GM23338 (cell line): Measurements from ENCODE around the gene SNTG2. TPM values are rescaled to one million over a fixed set of nuclear protein-coding genes. Genes with fewer than 3 reads are reported as not detected.

Source experiments
- ATAC-seq: fragments of 200-7000 bp; cut with Tn5 transposase; 3 replicates; pipeline ENCODE4 v1.9.1; 2020
- DNase-seq: peaks from one replicate; pipeline ENCODE4 v3.0.0-alpha.2; 2015; ENCODE audit warnings: low spot score
- H2AFZ ChIP-seq: fragments of 200-600 bp; sonication (generic); 2 replicates; pipeline ENCODE4 v1.8.0; 2016; ENCODE audit warnings: antibody characterized with exemption, mild to moderate bottlenecking, moderate library complexity
- H3F3A ChIP-seq: fragments of 200-600 bp; sonication (generic); replicated peaks from 2 replicates; pipeline ENCODE4 v1.8.0; 2017; ENCODE audit warnings: antibody characterized with exemption, mixed run types, low read depth
- H3K27ac ChIP-seq: fragments of 200-600 bp; sonication (generic); 2 replicates; pipeline ENCODE4 v1.6.1; 2016; ENCODE audit warnings: low read depth
- H3K27me3 ChIP-seq: fragments of 200-600 bp; sonication (generic); 2 replicates; pipeline ENCODE4 v1.8.0; 2016; ENCODE audit warnings: mild to moderate bottlenecking, mixed run types, moderate library complexity; ENCODE audit not compliant: insufficient read depth
- H3K36me3 ChIP-seq: fragments of 200-600 bp; sonication (generic); 2 replicates; pipeline ENCODE4 v1.8.0; 2016; ENCODE audit warnings: mild to moderate bottlenecking; ENCODE audit not compliant: insufficient read depth
- H3K4me1 ChIP-seq: fragments of 200-600 bp; sonication (generic); 2 replicates; pipeline ENCODE4 v1.8.0; 2016; ENCODE audit warnings: mild to moderate bottlenecking, moderate library complexity; ENCODE audit not compliant: insufficient read depth
- H3K4me2 ChIP-seq: fragments of 200-600 bp; sonication (generic); 2 replicates; pipeline ENCODE4 v1.7.1; 2017; ENCODE audit warnings: mixed run types
- H3K4me3 ChIP-seq: fragments of 200-600 bp; sonication (generic); 2 replicates; pipeline ENCODE4 v1.6.1; 2016; ENCODE audit warnings: mixed run types
- H3K79me2 ChIP-seq: fragments of 200-600 bp; sonication (generic); replicated peaks from 2 replicates; pipeline ENCODE4 v1.8.0; 2017; ENCODE audit warnings: mild to moderate bottlenecking; ENCODE audit not compliant: insufficient read depth
- H3K9me2 ChIP-seq: fragments of 200-600 bp; sonication (generic); 2 replicates; pipeline ENCODE4 v1.8.0; 2017; ENCODE audit not compliant: insufficient read depth
- H4K20me1 ChIP-seq: fragments of 200-600 bp; sonication (generic); replicated peaks from 2 replicates; pipeline ENCODE4 v1.8.0; 2017; ENCODE audit warnings: mild to moderate bottlenecking; ENCODE audit not compliant: insufficient read depth
- H3K27ac Mint-ChIP-seq: 2 replicates; pipeline ENCODE4 v1.8.0; 2020; ENCODE audit warnings: inconsistent platforms, mild to moderate bottlenecking, moderate library complexity, mixed read lengths
- H3K27me3 Mint-ChIP-seq: 3 replicates; pipeline ENCODE4 v1.8.0; 2022; ENCODE audit warnings: low read depth, mild to moderate bottlenecking, moderate library complexity, mixed read lengths, inconsistent platforms; ENCODE audit not compliant: insufficient read depth, poor library complexity
- H3K36me3 Mint-ChIP-seq: 3 replicates; pipeline ENCODE4 v1.8.0; 2021; ENCODE audit warnings: low read depth, mild to moderate bottlenecking, inconsistent platforms, moderate library complexity, mixed read lengths
- H3K4me1 Mint-ChIP-seq: 3 replicates; pipeline ENCODE4 v1.8.0; 2020; ENCODE audit warnings: mild to moderate bottlenecking, inconsistent platforms, mixed read lengths
- H3K4me3 Mint-ChIP-seq: 3 replicates; pipeline ENCODE4 v1.8.0; 2021; ENCODE audit warnings: moderate library complexity, mild to moderate bottlenecking, inconsistent platforms, mixed read lengths
- H3K9me3 Mint-ChIP-seq: 3 replicates; pipeline ENCODE4 v1.8.0; 2020; ENCODE audit warnings: moderate library complexity, mild to moderate bottlenecking, inconsistent platforms, mixed read lengths
- CREB1 ChIP-seq: fragments of 250-450 bp; sonication (Bioruptor Pico); IDR thresholded peaks from 2 replicates; pipeline ENCODE4 v1.5.0; 2020; ENCODE audit warnings: low read depth, mild to moderate bottlenecking, moderate library complexity
- EZH2 ChIP-seq: fragments of 200-600 bp; sonication (generic); IDR thresholded peaks from one replicate; pipeline ENCODE4 v1.8.0; 2017; ENCODE audit warnings: antibody characterized with exemption, mild to moderate bottlenecking, low read depth; ENCODE audit not compliant: unreplicated experiment
- EZH2phosphoT487 ChIP-seq: fragments of 200-600 bp; sonication (generic); IDR thresholded peaks from one replicate; pipeline ENCODE4 v1.8.1; 2018; ENCODE audit warnings: antibody characterized with exemption; ENCODE audit not compliant: unreplicated experiment
- POLR2AphosphoS5 ChIP-seq: IDR thresholded peaks from 2 replicates; pipeline ENCODE4 v1.6.1; 2016; ENCODE audit warnings: antibody characterized with exemption, low read depth
- ZNF114 ChIP-seq: fragments of 250-450 bp; sonication (Bioruptor Pico); IDR thresholded peaks from 2 replicates; pipeline ENCODE4 v1.5.0; 2020; ENCODE audit warnings: mild to moderate bottlenecking, moderate library complexity
- polyA plus RNA-seq: library from polyadenylated mRNA; unstranded; fragments of >200 nt; fragmentation: Nextera tagmentation; extraction: Ambion mirVana; gene quantifications from 2 replicates; pipeline ENCODE4 v1.2.1, GENCODE V29; 2016
- total RNA-seq: library from RNA; depleted of rRNA; stranded (reverse); fragments of >200 nt; shearing (Covaris generic); gene quantifications from 2 replicates; pipeline ENCODE4 v1.2.3, GENCODE V29; 2014
- TF ChIP-seq, protein P1 (sequence below): IDR thresholded peaks from one replicate; pipeline ENCODE4 v1.6.1; 2018; ENCODE audit warnings: antibody characterized with exemption; ENCODE audit not compliant: unreplicated experiment
- TF ChIP-seq, protein P2 (sequence below): fragments of 250-450 bp; sonication (Bioruptor Pico); IDR thresholded peaks from 2 replicates; pipeline ENCODE4 v1.5.0; 2020; ENCODE audit warnings: mild to moderate bottlenecking, moderate library complexity
- TF ChIP-seq, protein P3 (sequence below): IDR thresholded peaks from 2 replicates; pipeline ENCODE4 v1.6.1; 2016; ENCODE audit warnings: antibody characterized with exemption

SNTG2 gene
- total and polyA plus RNA-seq, 2 experiments from 2014 or later: 27.5 to 60.4 TPM

DNA sequence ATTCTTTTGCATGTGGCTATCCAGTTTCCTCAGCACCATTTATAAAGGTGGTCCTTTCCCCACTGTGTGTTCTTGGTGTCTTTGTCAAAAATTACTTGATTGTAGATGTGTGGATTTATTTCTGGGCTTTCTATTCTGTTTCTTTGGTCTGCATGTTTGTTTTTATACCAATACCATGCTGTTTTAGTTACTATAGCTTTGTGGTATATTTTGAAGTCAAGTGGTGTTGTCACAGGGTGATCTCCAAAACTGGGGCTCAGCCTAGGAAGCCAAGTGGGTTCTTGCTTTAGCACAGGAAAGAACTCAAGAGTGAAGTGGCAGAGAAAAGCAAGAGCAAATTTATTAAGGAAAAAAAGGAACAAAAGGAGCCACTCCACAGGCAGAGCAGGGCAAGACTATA is 6.0 kb upstream of the SNTG2 start (continued):
- TF ChIP-seq EZH2 (no peak), ZNF114 (CRISPR knock-in tag) (no peak), POLR2AphosphoS5 (no peak), EZH2phosphoT487 (no peak), CREB1 (CRISPR knock-in tag) (no peak)

DNA sequence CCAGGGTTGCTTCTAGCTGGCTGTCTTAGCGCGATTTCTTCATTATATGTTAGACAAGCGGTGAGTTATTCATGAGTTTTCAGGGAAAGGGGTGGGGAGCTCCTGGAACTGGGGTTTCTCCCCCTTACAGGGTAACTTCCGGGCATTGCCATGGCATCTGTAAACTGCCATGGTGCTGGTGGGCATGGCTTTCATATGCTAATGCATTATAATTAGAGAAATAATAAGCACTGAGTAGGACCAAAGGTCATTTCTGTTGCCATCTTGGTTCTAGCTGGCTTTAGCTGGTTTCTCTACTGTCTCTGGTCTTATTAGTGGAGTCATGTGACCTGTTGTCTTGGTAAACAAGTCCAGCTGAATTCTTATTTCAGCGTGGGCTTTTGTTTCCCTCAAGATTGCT is 5.5 kb upstream of the SNTG2 start:
- peaks cover 22% of the 10 kb centered on the region for H3K9me3 Mint-ChIP-seq
- Histone ChIP-seq H3K4me2 (peak overlapping the region; percentile 64; the same call in 1 of the 2 replicates), H2AFZ (no peak overlapping the region), H3K4me1 (peaks cover 39% of the 10 kb centered on the region), H3K27ac (no peak overlapping the region), H3K27me3 (no peaks in the 10 kb centered on the region), H3F3A (peaks cover 6% of the 10 kb centered on the region; the same call in 1 of the 2 replicates), H3K4me3 (no peak overlapping the region), H4K20me1 (no peaks in the 10 kb centered on the region), H3K9me2 (0 out of 2 replicates have a peak, but pooled peaks cover 7% of the 10 kb centered on the region), H3K36me3 (0 out of 2 replicates have a peak, but pooled peaks cover 7% of the 10 kb centered on the region), H3K79me2 (no peaks in the 10 kb centered on the region)
- DNase-seq (no peak), ATAC-seq (no peak)
- peaks cover 30% of the 10 kb centered on the region for H3K4me1 Mint-ChIP-seq
- peaks cover 16% of the 10 kb centered on the region for H3K36me3 Mint-ChIP-seq
- H3K27me3 Mint-ChIP-seq: peaks cover 10% of the 10 kb centered on the region
- TF ChIP-seq, protein P1, sequence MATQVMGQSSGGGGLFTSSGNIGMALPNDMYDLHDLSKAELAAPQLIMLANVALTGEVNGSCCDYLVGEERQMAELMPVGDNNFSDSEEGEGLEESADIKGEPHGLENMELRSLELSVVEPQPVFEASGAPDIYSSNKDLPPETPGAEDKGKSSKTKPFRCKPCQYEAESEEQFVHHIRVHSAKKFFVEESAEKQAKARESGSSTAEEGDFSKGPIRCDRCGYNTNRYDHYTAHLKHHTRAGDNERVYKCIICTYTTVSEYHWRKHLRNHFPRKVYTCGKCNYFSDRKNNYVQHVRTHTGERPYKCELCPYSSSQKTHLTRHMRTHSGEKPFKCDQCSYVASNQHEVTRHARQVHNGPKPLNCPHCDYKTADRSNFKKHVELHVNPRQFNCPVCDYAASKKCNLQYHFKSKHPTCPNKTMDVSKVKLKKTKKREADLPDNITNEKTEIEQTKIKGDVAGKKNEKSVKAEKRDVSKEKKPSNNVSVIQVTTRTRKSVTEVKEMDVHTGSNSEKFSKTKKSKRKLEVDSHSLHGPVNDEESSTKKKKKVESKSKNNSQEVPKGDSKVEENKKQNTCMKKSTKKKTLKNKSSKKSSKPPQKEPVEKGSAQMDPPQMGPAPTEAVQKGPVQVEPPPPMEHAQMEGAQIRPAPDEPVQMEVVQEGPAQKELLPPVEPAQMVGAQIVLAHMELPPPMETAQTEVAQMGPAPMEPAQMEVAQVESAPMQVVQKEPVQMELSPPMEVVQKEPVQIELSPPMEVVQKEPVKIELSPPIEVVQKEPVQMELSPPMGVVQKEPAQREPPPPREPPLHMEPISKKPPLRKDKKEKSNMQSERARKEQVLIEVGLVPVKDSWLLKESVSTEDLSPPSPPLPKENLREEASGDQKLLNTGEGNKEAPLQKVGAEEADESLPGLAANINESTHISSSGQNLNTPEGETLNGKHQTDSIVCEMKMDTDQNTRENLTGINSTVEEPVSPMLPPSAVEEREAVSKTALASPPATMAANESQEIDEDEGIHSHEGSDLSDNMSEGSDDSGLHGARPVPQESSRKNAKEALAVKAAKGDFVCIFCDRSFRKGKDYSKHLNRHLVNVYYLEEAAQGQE: no peak
- TF ChIP-seq, protein P2, sequence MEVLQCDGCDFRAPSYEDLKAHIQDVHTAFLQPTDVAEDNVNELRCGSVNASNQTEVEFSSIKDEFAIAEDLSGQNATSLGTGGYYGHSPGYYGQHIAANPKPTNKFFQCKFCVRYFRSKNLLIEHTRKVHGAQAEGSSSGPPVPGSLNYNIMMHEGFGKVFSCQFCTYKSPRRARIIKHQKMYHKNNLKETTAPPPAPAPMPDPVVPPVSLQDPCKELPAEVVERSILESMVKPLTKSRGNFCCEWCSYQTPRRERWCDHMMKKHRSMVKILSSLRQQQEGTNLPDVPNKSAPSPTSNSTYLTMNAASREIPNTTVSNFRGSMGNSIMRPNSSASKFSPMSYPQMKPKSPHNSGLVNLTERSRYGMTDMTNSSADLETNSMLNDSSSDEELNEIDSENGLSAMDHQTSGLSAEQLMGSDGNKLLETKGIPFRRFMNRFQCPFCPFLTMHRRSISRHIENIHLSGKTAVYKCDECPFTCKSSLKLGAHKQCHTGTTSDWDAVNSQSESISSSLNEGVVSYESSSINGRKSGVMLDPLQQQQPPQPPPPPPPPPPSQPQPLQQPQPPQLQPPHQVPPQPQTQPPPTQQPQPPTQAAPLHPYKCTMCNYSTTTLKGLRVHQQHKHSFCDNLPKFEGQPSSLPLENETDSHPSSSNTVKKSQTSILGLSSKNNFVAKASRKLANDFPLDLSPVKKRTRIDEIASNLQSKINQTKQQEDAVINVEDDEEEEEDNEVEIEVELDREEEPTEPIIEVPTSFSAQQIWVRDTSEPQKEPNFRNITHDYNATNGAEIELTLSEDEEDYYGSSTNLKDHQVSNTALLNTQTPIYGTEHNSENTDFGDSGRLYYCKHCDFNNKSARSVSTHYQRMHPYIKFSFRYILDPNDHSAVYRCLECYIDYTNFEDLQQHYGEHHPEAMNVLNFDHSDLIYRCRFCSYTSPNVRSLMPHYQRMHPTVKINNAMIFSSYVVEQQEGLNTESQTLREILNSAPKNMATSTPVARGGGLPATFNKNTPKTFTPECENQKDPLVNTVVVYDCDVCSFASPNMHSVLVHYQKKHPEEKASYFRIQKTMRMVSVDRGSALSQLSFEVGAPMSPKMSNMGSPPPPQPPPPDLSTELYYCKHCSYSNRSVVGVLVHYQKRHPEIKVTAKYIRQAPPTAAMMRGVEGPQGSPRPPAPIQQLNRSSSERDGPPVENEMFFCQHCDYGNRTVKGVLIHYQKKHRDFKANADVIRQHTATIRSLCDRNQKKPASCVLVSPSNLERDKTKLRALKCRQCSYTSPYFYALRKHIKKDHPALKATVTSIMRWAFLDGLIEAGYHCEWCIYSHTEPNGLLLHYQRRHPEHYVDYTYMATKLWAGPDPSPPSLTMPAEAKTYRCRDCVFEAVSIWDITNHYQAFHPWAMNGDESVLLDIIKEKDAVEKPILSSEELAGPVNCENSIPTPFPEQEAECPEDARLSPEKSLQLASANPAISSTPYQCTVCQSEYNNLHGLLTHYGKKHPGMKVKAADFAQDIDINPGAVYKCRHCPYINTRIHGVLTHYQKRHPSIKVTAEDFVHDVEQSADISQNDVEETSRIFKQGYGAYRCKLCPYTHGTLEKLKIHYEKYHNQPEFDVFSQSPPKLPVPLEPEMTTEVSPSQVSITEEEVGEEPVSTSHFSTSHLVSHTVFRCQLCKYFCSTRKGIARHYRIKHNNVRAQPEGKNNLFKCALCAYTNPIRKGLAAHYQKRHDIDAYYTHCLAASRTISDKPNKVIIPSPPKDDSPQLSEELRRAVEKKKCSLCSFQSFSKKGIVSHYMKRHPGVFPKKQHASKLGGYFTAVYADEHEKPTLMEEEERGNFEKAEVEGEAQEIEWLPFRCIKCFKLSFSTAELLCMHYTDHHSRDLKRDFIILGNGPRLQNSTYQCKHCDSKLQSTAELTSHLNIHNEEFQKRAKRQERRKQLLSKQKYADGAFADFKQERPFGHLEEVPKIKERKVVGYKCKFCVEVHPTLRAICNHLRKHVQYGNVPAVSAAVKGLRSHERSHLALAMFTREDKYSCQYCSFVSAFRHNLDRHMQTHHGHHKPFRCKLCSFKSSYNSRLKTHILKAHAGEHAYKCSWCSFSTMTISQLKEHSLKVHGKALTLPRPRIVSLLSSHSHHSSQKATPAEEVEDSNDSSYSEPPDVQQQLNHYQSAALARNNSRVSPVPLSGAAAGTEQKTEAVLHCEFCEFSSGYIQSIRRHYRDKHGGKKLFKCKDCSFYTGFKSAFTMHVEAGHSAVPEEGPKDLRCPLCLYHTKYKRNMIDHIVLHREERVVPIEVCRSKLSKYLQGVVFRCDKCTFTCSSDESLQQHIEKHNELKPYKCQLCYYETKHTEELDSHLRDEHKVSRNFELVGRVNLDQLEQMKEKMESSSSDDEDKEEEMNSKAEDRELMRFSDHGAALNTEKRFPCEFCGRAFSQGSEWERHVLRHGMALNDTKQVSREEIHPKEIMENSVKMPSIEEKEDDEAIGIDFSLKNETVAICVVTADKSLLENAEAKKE: no peak
- TF ChIP-seq, protein P3, sequence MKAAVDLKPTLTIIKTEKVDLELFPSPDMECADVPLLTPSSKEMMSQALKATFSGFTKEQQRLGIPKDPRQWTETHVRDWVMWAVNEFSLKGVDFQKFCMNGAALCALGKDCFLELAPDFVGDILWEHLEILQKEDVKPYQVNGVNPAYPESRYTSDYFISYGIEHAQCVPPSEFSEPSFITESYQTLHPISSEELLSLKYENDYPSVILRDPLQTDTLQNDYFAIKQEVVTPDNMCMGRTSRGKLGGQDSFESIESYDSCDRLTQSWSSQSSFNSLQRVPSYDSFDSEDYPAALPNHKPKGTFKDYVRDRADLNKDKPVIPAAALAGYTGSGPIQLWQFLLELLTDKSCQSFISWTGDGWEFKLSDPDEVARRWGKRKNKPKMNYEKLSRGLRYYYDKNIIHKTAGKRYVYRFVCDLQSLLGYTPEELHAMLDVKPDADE: no peak
- no peak overlapping the region for H3K4me3 Mint-ChIP-seq
- no peak overlapping the region for H3K27ac Mint-ChIP-seq
